Measurements from ENCODE around the gene TMCC3. TPM values are rescaled to one million over a fixed set of nuclear protein-coding genes. Genes with fewer than 3 reads are reported as not detected.

TMCC3 gene
- total RNA-seq, 1 experiment from 2014 or later = 0.49 TPM

DNA sequence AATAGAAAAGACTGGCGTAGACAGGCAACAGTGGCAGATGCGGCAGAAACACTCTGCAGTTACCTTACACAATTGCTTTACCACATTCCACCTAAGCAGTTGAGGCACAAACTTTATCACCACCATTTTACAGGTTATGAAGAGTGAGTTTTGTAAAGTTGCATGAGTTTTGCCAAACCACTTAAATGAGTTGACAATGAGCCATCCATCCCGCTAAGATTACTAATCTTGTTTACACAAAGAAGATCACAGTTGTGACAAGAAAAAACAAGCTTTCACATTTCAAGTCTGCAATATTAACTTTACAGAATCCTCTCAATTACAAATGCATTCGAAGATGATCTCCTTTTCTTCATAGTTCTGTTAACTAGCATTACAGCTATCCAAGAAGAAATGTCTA, 1.8 kb downstream of the TMCC3 start:
- Histone ChIP-seq H3K9me3 (ENCODE audit: low read depth, low read length, poor library complexity, severe bottlenecking) (no peaks in the 10 kb centered on the region), H3K27ac (ENCODE audit: low read depth, low read length, poor library complexity, severe bottlenecking) (no peak overlapping the region), H3K4me1 (ENCODE audit: insufficient read depth, low read length, poor library complexity, severe bottlenecking) (no peaks in the 10 kb centered on the region), H3K27me3 (replicated peaks; ENCODE audit: insufficient read depth, low read depth, low read length, poor library complexity) (peaks cover 41% of the 10 kb centered on the region), H3K4me3 (ENCODE audit: low read depth, low read length, poor library complexity, severe bottlenecking) (no peak overlapping the region), H3K36me3 (ENCODE audit: insufficient read depth, low read length, poor library complexity, severe bottlenecking) (no peaks in the 10 kb centered on the region)
- no TSS peak for BruUV-seq (replicated peaks)
- DNase-seq (ENCODE audit: low spot score) = no peak
- POLR2A ChIA-PET (ENCODE audit: low non-redundant PET) = no interaction called here
- intact Hi-C loops (cut with micrococcal nuclease; ENCODE audit: unreplicated experiment) = no loop called here
- TF ChIP-seq, protein P1, sequence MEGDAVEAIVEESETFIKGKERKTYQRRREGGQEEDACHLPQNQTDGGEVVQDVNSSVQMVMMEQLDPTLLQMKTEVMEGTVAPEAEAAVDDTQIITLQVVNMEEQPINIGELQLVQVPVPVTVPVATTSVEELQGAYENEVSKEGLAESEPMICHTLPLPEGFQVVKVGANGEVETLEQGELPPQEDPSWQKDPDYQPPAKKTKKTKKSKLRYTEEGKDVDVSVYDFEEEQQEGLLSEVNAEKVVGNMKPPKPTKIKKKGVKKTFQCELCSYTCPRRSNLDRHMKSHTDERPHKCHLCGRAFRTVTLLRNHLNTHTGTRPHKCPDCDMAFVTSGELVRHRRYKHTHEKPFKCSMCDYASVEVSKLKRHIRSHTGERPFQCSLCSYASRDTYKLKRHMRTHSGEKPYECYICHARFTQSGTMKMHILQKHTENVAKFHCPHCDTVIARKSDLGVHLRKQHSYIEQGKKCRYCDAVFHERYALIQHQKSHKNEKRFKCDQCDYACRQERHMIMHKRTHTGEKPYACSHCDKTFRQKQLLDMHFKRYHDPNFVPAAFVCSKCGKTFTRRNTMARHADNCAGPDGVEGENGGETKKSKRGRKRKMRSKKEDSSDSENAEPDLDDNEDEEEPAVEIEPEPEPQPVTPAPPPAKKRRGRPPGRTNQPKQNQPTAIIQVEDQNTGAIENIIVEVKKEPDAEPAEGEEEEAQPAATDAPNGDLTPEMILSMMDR (conservative IDR thresholded peaks at IDR 0.05; ENCODE audit: low read depth, low read length) = no peak
- no peak for TF ChIP-seq EZH2 (IDR thresholded peaks at IDR 0.05; ENCODE audit: borderline replicate concordance, low read depth, low read length, poor library complexity, severe bottlenecking)
- CTCF ChIA-PET = no interaction called here

DNA sequence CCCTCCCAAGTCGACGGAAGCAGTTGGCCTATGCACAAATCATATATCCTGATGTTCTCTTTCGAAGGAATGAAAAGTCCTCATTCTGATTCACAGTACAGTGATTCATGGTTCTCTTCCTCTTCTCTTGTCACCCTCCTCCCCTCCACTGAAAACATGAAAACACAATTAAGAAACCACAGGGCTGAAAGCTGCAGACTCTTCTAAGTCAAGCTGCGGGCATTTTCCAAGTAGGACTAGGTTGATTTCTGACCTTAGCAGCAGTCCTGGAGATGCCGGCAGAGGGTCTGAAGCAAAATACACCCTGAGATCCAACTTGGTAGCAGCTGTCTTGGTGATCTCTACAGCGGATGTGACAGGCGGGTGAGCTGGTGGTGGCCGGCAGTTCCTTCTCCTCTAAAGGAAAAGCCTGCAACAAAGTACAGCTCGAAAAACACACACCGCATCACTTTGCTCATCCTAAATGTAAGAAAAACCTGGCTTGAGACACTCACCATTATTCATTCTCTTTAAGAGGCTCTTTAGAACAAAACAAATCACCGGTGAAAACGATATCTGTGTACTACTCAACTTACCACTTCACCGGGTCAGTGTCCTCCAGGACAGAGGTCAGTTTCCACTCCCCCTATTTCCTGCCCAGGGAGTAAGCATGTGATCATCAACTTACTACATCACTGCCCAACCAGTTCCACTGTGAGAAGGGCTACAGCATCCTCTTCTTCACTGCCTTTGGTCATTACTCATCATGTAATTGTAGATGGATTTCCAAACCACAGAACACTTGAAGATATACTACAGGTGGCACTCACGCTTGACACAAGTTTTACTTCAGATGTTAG, 6.0 kb downstream of the TMCC3 start:
- H3K4me3 ChIP-seq (ENCODE audit: low read depth, low read length, poor library complexity, severe bottlenecking) = no peak overlapping the region
- BruUV-seq (replicated peaks) = no TSS peak
- no peak for DNase-seq (ENCODE audit: low spot score)
- H3K9me3 ChIP-seq (ENCODE audit: low read depth, low read length, poor library complexity, severe bottlenecking) = no peaks in the 10 kb centered on the region
- H3K36me3 ChIP-seq (ENCODE audit: insufficient read depth, low read length, poor library complexity, severe bottlenecking) = no peaks in the 10 kb centered on the region
- TF ChIP-seq, protein P1 (conservative IDR thresholded peaks at IDR 0.05; ENCODE audit: low read depth, low read length) = no peak
- TF ChIP-seq EZH2 (IDR thresholded peaks at IDR 0.05; ENCODE audit: borderline replicate concordance, low read depth, low read length, poor library complexity, severe bottlenecking) = no peak
- H3K27ac ChIP-seq (ENCODE audit: low read depth, low read length, poor library complexity, severe bottlenecking) = no peak overlapping the region
- POLR2A ChIA-PET (ENCODE audit: low non-redundant PET) = no interaction called here
- CTCF ChIA-PET = no interaction called here
- peaks cover 25% of the 10 kb centered on the region for H3K27me3 ChIP-seq (replicated peaks; ENCODE audit: insufficient read depth, low read depth, low read length, poor library complexity)
- no peaks in the 10 kb centered on the region for H3K4me1 ChIP-seq (ENCODE audit: insufficient read depth, low read length, poor library complexity, severe bottlenecking)
- intact Hi-C loops (cut with micrococcal nuclease; ENCODE audit: unreplicated experiment) = no loop called here

DNA sequence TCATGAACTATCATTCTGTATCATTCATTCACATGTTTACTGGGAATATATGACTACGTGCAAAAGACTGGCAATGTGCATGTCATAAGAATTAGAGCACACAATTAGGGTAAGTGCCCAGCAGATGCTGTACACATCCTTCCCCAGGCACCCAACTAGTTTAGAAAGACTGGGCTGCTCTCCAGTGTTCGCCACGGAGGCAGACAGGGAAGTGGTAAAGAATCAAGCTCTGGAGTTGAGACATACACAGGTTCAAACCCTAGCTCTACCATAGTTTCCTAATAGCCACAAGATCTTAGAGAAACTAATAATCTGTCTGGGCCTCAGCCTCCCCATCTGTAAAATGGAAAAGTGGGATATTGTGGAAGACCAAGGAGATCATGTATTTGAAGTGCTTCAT, 6.8 kb downstream of the TMCC3 start:
- Histone ChIP-seq H3K27me3 (replicated peaks; ENCODE audit: insufficient read depth, low read depth, low read length, poor library complexity) (peaks cover 18% of the 10 kb centered on the region), H3K4me1 (ENCODE audit: insufficient read depth, low read length, poor library complexity, severe bottlenecking) (no peaks in the 10 kb centered on the region), H3K9me3 (ENCODE audit: low read depth, low read length, poor library complexity, severe bottlenecking) (no peaks in the 10 kb centered on the region), H3K4me3 (ENCODE audit: low read depth, low read length, poor library complexity, severe bottlenecking) (no peak overlapping the region), H3K27ac (ENCODE audit: low read depth, low read length, poor library complexity, severe bottlenecking) (no peak overlapping the region), H3K36me3 (ENCODE audit: insufficient read depth, low read length, poor library complexity, severe bottlenecking) (no peaks in the 10 kb centered on the region)
- no peak for DNase-seq (ENCODE audit: low spot score)
- POLR2A ChIA-PET (ENCODE audit: low non-redundant PET) = no interaction called here
- BruUV-seq (replicated peaks) = no TSS peak
- intact Hi-C loops (cut with micrococcal nuclease; ENCODE audit: unreplicated experiment) = no loop called here
- TF ChIP-seq, protein P1 (conservative IDR thresholded peaks at IDR 0.05; ENCODE audit: low read depth, low read length) = no peak
- TF ChIP-seq EZH2 (IDR thresholded peaks at IDR 0.05; ENCODE audit: borderline replicate concordance, low read depth, low read length, poor library complexity, severe bottlenecking) = no peak
- CTCF ChIA-PET = no interaction called here
